K562 (cell line): Measurements from ENCODE around the gene RAP1GAP2.

Experiments used
- CEBPB ChIP-seq: fragments of 450-650 bp; IDR thresholded peaks from 2 replicates; pipeline ENCODE4 v1.6.1; 2016; ENCODE audit warnings: missing genetic modification characterization, missing compliant biosample characterization
- CTCF ChIP-seq, 3 experiments: IDR thresholded peaks in 2 of 3; conservative IDR thresholded peaks in 1 of 3; 2 replicates each; pipeline ENCODE4 v1.5.1; 2011 to 2012; ENCODE audit warnings: low read length in 3 of 3, mild to moderate bottlenecking in 3 of 3, control low read depth in 2 of 3, improper control_type of control experiment in 1 of 3, inconsistent platforms in 1 of 3, low read depth in 1 of 3, mixed read lengths in 1 of 3, moderate library complexity in 1 of 3; ENCODE audit not compliant: insufficient read depth in 2 of 3
- HDAC6 ChIP-seq: IDR thresholded peaks from 2 replicates; pipeline ENCODE4 v1.6.1; 2012; ENCODE audit warnings: low read depth, mild to moderate bottlenecking, control low read depth, inconsistent platforms, low read length, moderate library complexity
- HMG20B ChIP-seq: fragments of 250-450 bp; sonication (Bioruptor Pico); IDR thresholded peaks from 2 replicates; pipeline ENCODE4 v1.5.0; 2021; ENCODE audit warnings: mild to moderate bottlenecking
- ILF3 ChIP-seq: fragments of 450-650 bp; IDR thresholded peaks from 2 replicates; pipeline ENCODE4 v1.6.1; 2018; ENCODE audit warnings: antibody characterized with exemption, mild to moderate bottlenecking, moderate library complexity, borderline replicate concordance
- KLF10 ChIP-seq: fragments of 250-450 bp; sonication (Bioruptor Pico); IDR thresholded peaks from 2 replicates; pipeline ENCODE4 v1.6.1; 2021; ENCODE audit warnings: matching md5 sums
- MEF2D ChIP-seq: conservative IDR thresholded peaks from 2 replicates; pipeline ENCODE4 v1.6.1; 2016; ENCODE audit warnings: low read depth, missing genetic modification characterization, missing compliant biosample characterization
- RFX5 ChIP-seq: IDR thresholded peaks from 2 replicates; pipeline ENCODE4 v1.6.1; 2011; ENCODE audit warnings: low read depth, mild to moderate bottlenecking, improper control_type of control experiment, low read length
- SIN3A ChIP-seq, 2 experiments: fragments of 150-350 bp in 1 of 2; IDR thresholded peaks; 2 replicates each; pipeline ENCODE4 v1.6.1; 2011 to 2016; ENCODE audit warnings: borderline replicate concordance in 2 of 2, low read depth in 2 of 2, low read length in 2 of 2, mild to moderate bottlenecking in 2 of 2, moderate library complexity in 2 of 2; ENCODE audit not compliant: control insufficient read depth in 1 of 2
- SREBF2 ChIP-seq: sonication (generic); formaldehyde crosslinking; IDR thresholded peaks from 2 replicates; pipeline ENCODE4 v1.4.0; 2020; ENCODE audit warnings: mild to moderate bottlenecking, missing genetic modification reagents
- TEAD2 ChIP-seq: fragments of 450-650 bp; IDR thresholded peaks from 2 replicates; pipeline ENCODE4 v1.6.1; 2016; ENCODE audit warnings: missing genetic modification characterization, control low read depth, missing compliant biosample characterization
- ZNF23 ChIP-seq: fragments of 250-450 bp; sonication (Bioruptor Pico); IDR thresholded peaks from 2 replicates; pipeline ENCODE4 v1.4.0; 2020; ENCODE audit warnings: mild to moderate bottlenecking
- ZNF707 ChIP-seq: fragments of 250-450 bp; sonication (Bioruptor Pico); conservative IDR thresholded peaks from 2 replicates; pipeline ENCODE4 v1.8.0; 2022; ENCODE audit warnings: inconsistent platforms, mild to moderate bottlenecking, moderate library complexity
- TF ChIP-seq, protein P1 (sequence below): fragments of 250-450 bp; sonication (Bioruptor Pico); IDR thresholded peaks from 2 replicates; pipeline ENCODE4 v1.4.0; 2020; ENCODE audit warnings: mild to moderate bottlenecking, moderate library complexity, borderline replicate concordance

GRCh38 chr17:3029213-3029913, 233.1 kb downstream of the RAP1GAP2 start:
- TF ChIP-seq ZNF707 (no peak), TEAD2 (tag) (no peak), MEF2D (tag) (no peak), SIN3A (IDR thresholded peaks at IDR 0.05; ENCODE audit: borderline replicate concordance in 2 of 2, control insufficient read depth in 1 of 2, low read depth in 2 of 2, low read length in 2 of 2) (no peak), RFX5 (no peak), ZNF23 (CRISPR knock-in tag) (no peak), CTCF (IDR thresholded peaks at IDR 0.05 in 2 of 3, conservative IDR thresholded peaks at IDR 0.05 in 1 of 3; ENCODE audit: insufficient read depth in 2 of 3, low read depth in 1 of 3, low read length in 3 of 3) (no peak), SREBF2 (CRISPR knock-in tag) (no peak), KLF10 (CRISPR knock-in tag) (no peak), ILF3 (no peak), CEBPB (tag) (no peak), HMG20B (CRISPR knock-in tag) (no peak), HDAC6 (no peak)
- TF ChIP-seq, protein P1, sequence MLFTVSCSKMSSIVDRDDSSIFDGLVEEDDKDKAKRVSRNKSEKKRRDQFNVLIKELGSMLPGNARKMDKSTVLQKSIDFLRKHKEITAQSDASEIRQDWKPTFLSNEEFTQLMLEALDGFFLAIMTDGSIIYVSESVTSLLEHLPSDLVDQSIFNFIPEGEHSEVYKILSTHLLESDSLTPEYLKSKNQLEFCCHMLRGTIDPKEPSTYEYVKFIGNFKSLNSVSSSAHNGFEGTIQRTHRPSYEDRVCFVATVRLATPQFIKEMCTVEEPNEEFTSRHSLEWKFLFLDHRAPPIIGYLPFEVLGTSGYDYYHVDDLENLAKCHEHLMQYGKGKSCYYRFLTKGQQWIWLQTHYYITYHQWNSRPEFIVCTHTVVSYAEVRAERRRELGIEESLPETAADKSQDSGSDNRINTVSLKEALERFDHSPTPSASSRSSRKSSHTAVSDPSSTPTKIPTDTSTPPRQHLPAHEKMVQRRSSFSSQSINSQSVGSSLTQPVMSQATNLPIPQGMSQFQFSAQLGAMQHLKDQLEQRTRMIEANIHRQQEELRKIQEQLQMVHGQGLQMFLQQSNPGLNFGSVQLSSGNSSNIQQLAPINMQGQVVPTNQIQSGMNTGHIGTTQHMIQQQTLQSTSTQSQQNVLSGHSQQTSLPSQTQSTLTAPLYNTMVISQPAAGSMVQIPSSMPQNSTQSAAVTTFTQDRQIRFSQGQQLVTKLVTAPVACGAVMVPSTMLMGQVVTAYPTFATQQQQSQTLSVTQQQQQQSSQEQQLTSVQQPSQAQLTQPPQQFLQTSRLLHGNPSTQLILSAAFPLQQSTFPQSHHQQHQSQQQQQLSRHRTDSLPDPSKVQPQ (CRISPR knock-in tag), result no peak
